HepG2 (cell line): ENCODE data around the gene GPATCH8. TPM values are rescaled to one million over a fixed set of nuclear protein-coding genes. Genes with fewer than 3 reads are reported as not detected.

ENCODE experiments used
- ARNT2 ChIP-seq: sonication (generic); formaldehyde crosslinking; IDR thresholded peaks from 2 replicates; pipeline ENCODE4 v1.8.0; 2022; ENCODE audit warnings: mild to moderate bottlenecking, low read depth, missing genetic modification reagents, moderate library complexity
- ATM ChIP-seq: fragments of 450-650 bp; IDR thresholded peaks from 2 replicates; pipeline ENCODE4 v1.7.1; 2017; ENCODE audit warnings: mild to moderate bottlenecking, borderline replicate concordance
- EHMT2 ChIP-seq: fragments of 200-600 bp; sonication (generic); IDR thresholded peaks from 2 replicates; pipeline ENCODE4 v1.7.0; 2017; ENCODE audit warnings: antibody characterized with exemption, low read depth, low read length, borderline replicate concordance
- FOSL2 ChIP-seq: sonication (generic); formaldehyde crosslinking; IDR thresholded peaks from 2 replicates; pipeline ENCODE4 v1.4.0; 2020; ENCODE audit warnings: missing genetic modification reagents
- FOXK1 ChIP-seq: sonication (generic); formaldehyde crosslinking; IDR thresholded peaks from 2 replicates; pipeline ENCODE4 v1.4.0; 2020; ENCODE audit warnings: low read depth, missing genetic modification reagents, borderline replicate concordance
- GLI4 ChIP-seq: sonication (generic); formaldehyde crosslinking; IDR thresholded peaks from 2 replicates; pipeline ENCODE4 v1.5.1; 2020; ENCODE audit warnings: missing genetic modification reagents, mild to moderate bottlenecking, moderate library complexity, borderline replicate concordance
- GTF3A ChIP-seq: sonication (generic); formaldehyde crosslinking; conservative IDR thresholded peaks from 2 replicates; pipeline ENCODE4 v1.4.0; 2020; ENCODE audit warnings: mild to moderate bottlenecking, missing genetic modification reagents
- GZF1 ChIP-seq: sonication (generic); formaldehyde crosslinking; IDR thresholded peaks from 2 replicates; pipeline ENCODE4 v1.5.1; 2020; ENCODE audit warnings: mild to moderate bottlenecking, missing genetic modification reagents
- MEIS2 ChIP-seq: sonication (generic); formaldehyde crosslinking; IDR thresholded peaks from 2 replicates; pipeline ENCODE4 v1.9.0; 2021; ENCODE audit warnings: mild to moderate bottlenecking, missing genetic modification reagents
- NR2C2 ChIP-seq: sonication (generic); formaldehyde crosslinking; IDR thresholded peaks from 2 replicates; pipeline ENCODE4 v1.4.0; 2020; ENCODE audit warnings: missing genetic modification reagents, mild to moderate bottlenecking, moderate library complexity, borderline replicate concordance
- PHF21A ChIP-seq: sonication (generic); formaldehyde crosslinking; IDR thresholded peaks from 2 replicates; pipeline ENCODE4 v1.5.0; 2020; ENCODE audit warnings: mild to moderate bottlenecking, missing genetic modification reagents
- POLR2G ChIP-seq: fragments of 200-400 bp; formaldehyde crosslinking; IDR thresholded peaks from 2 replicates; pipeline ENCODE4 v1.6.1; 2018; ENCODE audit warnings: mild to moderate bottlenecking, low read depth, low read length, moderate library complexity
- SATB2 ChIP-seq: sonication (generic); formaldehyde crosslinking; IDR thresholded peaks from 2 replicates; pipeline ENCODE4 v1.5.0; 2020; ENCODE audit warnings: missing genetic modification reagents
- SMAD1 ChIP-seq: sonication (generic); formaldehyde crosslinking; IDR thresholded peaks from 2 replicates; pipeline ENCODE4 v1.4.0; 2020; ENCODE audit warnings: missing genetic modification reagents, low read depth, mild to moderate bottlenecking, borderline replicate concordance
- SMARCC2 ChIP-seq: fragments of 450-650 bp; IDR thresholded peaks from 2 replicates; pipeline ENCODE4 v1.6.1; 2017; ENCODE audit warnings: antibody characterized with exemption, mild to moderate bottlenecking
- SMC3 ChIP-seq: IDR thresholded peaks from 2 replicates; pipeline ENCODE4 v1.6.1; 2011; ENCODE audit warnings: low read length, improper control_type of control experiment
- SP1 ChIP-seq, 2 experiments: fragments of 450-650 bp in 1 of 2; sonication (generic) in 1 of 2; formaldehyde crosslinking in 1 of 2; IDR thresholded peaks; 2 replicates each; pipeline versions ENCODE4 v1.4.0 to v1.6.1; 2016 to 2020; ENCODE audit warnings: missing genetic modification reagents in 1 of 2
- ZGPAT ChIP-seq: IDR thresholded peaks from 2 replicates; pipeline ENCODE4 v1.6.1; 2016; ENCODE audit warnings: mild to moderate bottlenecking
- ZNF136 ChIP-seq: sonication (generic); formaldehyde crosslinking; IDR thresholded peaks from 2 replicates; pipeline ENCODE4 v1.8.1; 2022; ENCODE audit warnings: low read depth, mild to moderate bottlenecking, moderate library complexity, missing genetic modification reagents
- ZNF441 ChIP-seq: sonication (generic); formaldehyde crosslinking; IDR thresholded peaks from 2 replicates; pipeline ENCODE4 v1.7.0; 2021; ENCODE audit warnings: missing genetic modification reagents, borderline replicate concordance
- ZNF652 ChIP-seq: IDR thresholded peaks from 2 replicates; pipeline ENCODE4 v1.6.1; 2016; ENCODE audit warnings: low read depth, borderline replicate concordance
- ZNF878 ChIP-seq: sonication (generic); formaldehyde crosslinking; IDR thresholded peaks from 2 replicates; pipeline ENCODE4 v1.8.1; 2023; ENCODE audit warnings: mild to moderate bottlenecking, missing genetic modification reagents, moderate library complexity
- polyA plus RNA-seq, 8 experiments: library from polyadenylated mRNA; depleted of rRNA in 3 of 8; stranded (reverse) in 7 of 8; unstranded in 1 of 8; fragments of >200 nt; fragmentation: Illumina TruSeq in 4 of 8; extraction: Trizol in 4 of 8; gene quantifications; 2 replicates each; pipeline versions ENCODE4 v1.2.1 to v1.2.3, GENCODE V29; 2011 to 2016; ENCODE audit warnings: low read depth in 4 of 8, missing spikeins in 1 of 8, mixed read lengths in 1 of 8; ENCODE audit not compliant: insufficient read depth in 1 of 8
- total RNA-seq, 5 experiments: library from RNA; depleted of rRNA; stranded (reverse); fragments of >200 nt; fragmentation: Illumina TruSeq; extraction: Trizol; gene quantifications; 2 replicates each; pipeline ENCODE4 v1.2.3, GENCODE V29; 2016; ENCODE audit warnings: low read depth in 1 of 5
- TF ChIP-seq, protein P1 (sequence below): sonication (generic); formaldehyde crosslinking; conservative IDR thresholded peaks from 2 replicates; pipeline ENCODE4 v1.4.0; 2020; ENCODE audit warnings: missing genetic modification reagents
- TF ChIP-seq, protein P2 (sequence below): IDR thresholded peaks from 2 replicates; pipeline ENCODE4 v1.6.1; 2016
- TF ChIP-seq, protein P3 (sequence below): sonication (generic); formaldehyde crosslinking; IDR thresholded peaks from 2 replicates; pipeline ENCODE4 v1.8.0; 2022; ENCODE audit warnings: low read depth, missing genetic modification reagents

Gene GPATCH8
- total and polyA plus RNA-seq, 2 of the 13 experiments (the other 11 are each of a cell fraction or from before 2014, with no cell fraction given) = 20.7 to 21.5 TPM

DNA sequence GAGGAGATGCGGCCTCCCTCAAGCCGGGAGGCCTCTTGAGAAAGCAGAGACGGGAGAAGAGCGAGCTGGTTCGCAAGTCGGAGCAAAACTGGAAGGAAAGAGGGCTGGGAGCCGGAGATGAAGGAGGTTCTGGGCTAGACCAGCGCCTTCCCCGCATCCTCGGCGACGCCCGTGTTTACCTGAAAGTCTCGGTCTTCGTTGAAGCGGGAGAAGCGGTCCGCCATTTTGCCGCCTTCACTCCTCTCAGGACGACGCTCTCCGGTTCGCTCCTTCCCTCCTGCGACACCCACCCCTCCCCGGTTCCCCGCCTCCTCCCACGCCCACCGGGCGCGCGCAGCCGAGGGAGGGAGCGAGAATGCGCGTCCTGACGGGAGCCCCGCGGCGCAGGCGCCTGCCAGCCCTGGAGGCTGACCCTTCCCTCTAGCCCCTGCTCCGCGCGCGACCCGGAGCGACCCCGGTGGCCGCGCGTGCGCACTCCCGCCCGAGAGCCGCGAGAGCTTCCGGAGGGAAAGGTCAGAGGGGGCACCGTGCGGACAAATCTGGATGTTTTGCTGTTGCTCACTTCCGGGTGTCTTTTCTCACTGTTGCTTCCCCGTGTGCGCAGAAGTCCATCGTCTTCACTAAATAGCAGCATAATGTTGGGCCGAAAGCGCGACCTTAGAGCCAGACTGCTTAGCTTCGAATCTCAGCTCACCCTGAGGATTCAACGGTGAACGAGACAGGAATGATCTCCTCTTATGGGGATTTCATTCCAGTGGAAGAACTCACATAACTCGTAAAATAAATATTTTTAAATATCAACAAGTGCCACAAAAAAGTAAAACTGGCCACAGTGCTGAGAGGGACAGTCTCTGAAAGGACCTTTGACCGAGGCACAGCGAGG, at the start of gene GPATCH8 (continued):
- peak; percentile 67 for TF ChIP-seq SMAD1 (CRISPR knock-in tag)
- TF ChIP-seq EHMT2 = peak; percentile 55; the same call in 1 of the 2 replicates
- TF ChIP-seq SATB2 = no peak
- TF ChIP-seq, protein P1, sequence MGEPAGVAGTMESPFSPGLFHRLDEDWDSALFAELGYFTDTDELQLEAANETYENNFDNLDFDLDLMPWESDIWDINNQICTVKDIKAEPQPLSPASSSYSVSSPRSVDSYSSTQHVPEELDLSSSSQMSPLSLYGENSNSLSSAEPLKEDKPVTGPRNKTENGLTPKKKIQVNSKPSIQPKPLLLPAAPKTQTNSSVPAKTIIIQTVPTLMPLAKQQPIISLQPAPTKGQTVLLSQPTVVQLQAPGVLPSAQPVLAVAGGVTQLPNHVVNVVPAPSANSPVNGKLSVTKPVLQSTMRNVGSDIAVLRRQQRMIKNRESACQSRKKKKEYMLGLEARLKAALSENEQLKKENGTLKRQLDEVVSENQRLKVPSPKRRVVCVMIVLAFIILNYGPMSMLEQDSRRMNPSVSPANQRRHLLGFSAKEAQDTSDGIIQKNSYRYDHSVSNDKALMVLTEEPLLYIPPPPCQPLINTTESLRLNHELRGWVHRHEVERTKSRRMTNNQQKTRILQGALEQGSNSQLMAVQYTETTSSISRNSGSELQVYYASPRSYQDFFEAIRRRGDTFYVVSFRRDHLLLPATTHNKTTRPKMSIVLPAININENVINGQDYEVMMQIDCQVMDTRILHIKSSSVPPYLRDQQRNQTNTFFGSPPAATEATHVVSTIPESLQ (CRISPR knock-in tag) = peak; percentile 90; the same call in 1 of the 2 replicates
- TF ChIP-seq MEIS2 = peak; percentile 59; the same call in 1 of the 2 replicates
- TF ChIP-seq ZNF878 (CRISPR knock-in tag) = no peak
- peak; percentile 29 for TF ChIP-seq FOSL2 (CRISPR knock-in tag)
- no peak for TF ChIP-seq GLI4 (CRISPR knock-in tag)
- no peak for TF ChIP-seq ATM
- no peak for TF ChIP-seq SMC3
- TF ChIP-seq GZF1 (CRISPR knock-in tag) = no peak
- peak; percentile 90; the same call in 1 of the 2 replicates for TF ChIP-seq FOXK1
- TF ChIP-seq GTF3A (CRISPR knock-in tag) = no peak
- TF ChIP-seq SP1 (IDR thresholded peaks at IDR 0.05) = no peak
- peak; percentile 92 for TF ChIP-seq SP1 (CRISPR knock-in tag; IDR thresholded peaks at IDR 0.05)
- TF ChIP-seq NR2C2 (CRISPR knock-in tag) = peak; percentile 100
- peak; percentile 62; the same call in 1 of the 2 replicates for TF ChIP-seq ZNF441
- TF ChIP-seq, protein P2, sequence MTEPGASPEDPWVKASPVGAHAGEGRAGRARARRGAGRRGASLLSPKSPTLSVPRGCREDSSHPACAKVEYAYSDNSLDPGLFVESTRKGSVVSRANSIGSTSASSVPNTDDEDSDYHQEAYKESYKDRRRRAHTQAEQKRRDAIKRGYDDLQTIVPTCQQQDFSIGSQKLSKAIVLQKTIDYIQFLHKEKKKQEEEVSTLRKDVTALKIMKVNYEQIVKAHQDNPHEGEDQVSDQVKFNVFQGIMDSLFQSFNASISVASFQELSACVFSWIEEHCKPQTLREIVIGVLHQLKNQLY (CRISPR knock-in tag) = no peak
- TF ChIP-seq ZNF136 (CRISPR knock-in tag) = peak; percentile 16
- no peak; the same call in none of the 2 replicates for TF ChIP-seq PHF21A (CRISPR knock-in tag)
- peak; percentile 94 for TF ChIP-seq ARNT2 (CRISPR knock-in tag)
- TF ChIP-seq, protein P3, sequence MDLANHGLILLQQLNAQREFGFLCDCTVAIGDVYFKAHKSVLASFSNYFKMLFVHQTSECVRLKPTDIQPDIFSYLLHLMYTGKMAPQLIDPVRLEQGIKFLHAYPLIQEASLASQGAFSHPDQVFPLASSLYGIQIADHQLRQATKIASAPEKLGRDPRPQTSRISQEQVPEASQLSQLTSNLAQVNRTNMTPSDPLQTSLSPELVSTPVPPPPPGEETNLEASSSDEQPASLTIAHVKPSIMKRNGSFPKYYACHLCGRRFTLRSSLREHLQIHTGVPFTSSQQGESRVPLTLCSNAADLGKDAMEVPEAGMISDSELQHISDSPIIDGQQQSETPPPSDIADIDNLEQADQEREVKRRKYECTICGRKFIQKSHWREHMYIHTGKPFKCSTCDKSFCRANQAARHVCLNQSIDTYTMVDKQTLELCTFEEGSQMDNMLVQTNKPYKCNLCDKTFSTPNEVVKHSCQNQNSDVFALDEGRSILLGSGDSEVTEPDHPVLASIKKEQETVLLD (CRISPR knock-in tag) = peak; percentile 99
- TF ChIP-seq ZNF652 (CRISPR knock-in tag) = no peak
- TF ChIP-seq SMARCC2 = no peak; the same call in 1 of the 2 replicates
- TF ChIP-seq POLR2G = peak; percentile 97
- peak; percentile 95 for TF ChIP-seq ZGPAT (CRISPR knock-in tag)
